Esophagus squamous epithelium (tissue), 4 donors: ENCODE data around the gene BLOC1S3.

Experiments
- POLR2A ChIP-seq, 4 donors: fragments of 450-650 bp; IDR thresholded peaks; one replicate each; pipeline ENCODE4 v1.6.1; 2017; ENCODE audit warnings: antibody characterized with exemption in 4 of 4, mild to moderate bottlenecking in 4 of 4, moderate library complexity in 3 of 4
- TF ChIP-seq, protein P1 (sequence below), 6 experiments: fragments of 450-650 bp in 4 of 6; fragments of 200-600 bp in 2 of 6; sonication (generic) in 2 of 6; IDR thresholded peaks; one replicate each; pipeline ENCODE4 v1.5.1; 2016 to 2019; ENCODE audit warnings: antibody characterized with exemption in 6 of 6, mild to moderate bottlenecking in 4 of 6, moderate library complexity in 4 of 6

DNA sequence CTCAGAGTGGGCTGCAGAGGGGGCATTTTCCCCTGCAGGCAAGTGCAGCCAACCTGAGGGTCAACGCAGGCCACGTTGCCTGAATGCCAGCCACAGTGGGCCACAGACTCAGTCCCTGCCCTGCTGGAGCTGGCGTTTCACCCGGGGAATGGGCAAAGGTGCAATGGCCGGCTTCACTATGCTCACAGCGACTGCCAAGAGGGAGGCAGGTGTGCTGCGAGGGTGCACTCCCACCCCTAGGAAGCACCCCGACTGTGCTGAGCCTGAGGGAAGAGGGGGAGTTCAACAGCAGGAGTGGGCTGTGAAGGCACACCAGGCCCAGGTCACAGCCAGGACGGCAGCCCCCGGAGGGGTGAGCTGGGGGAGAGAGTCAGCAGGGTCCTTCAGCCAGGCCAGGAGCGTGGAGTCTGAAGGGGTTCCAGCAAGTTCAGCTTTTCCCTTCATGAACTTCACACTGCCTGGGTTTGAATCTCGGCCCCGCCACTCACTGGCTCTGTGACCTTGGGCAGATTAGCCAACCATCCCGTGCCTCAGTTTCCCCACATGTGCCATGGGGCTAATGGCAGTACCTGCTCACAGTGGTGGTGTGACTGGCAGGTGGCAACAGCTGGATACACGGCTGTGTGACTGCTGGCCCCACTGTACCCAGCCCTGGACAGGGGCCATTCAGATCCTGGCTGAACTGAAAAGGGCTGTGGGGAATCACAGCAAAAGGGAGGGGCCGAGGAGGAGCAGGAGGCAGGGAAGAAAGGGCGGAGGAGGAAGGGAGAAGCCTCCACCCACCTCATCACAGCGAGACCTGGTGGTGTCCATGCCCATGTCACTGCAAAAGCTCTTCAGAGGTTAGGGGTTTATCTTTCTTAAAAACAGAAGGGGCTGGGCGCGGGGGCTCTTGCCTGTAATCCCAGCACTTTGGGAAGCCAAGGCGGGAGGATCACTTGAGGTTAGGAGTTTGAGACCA lies 8.2 kb upstream of the BLOC1S3 start:
- no peak for TF ChIP-seq POLR2A (IDR thresholded peaks at IDR 0.05)
- TF ChIP-seq, protein P1, sequence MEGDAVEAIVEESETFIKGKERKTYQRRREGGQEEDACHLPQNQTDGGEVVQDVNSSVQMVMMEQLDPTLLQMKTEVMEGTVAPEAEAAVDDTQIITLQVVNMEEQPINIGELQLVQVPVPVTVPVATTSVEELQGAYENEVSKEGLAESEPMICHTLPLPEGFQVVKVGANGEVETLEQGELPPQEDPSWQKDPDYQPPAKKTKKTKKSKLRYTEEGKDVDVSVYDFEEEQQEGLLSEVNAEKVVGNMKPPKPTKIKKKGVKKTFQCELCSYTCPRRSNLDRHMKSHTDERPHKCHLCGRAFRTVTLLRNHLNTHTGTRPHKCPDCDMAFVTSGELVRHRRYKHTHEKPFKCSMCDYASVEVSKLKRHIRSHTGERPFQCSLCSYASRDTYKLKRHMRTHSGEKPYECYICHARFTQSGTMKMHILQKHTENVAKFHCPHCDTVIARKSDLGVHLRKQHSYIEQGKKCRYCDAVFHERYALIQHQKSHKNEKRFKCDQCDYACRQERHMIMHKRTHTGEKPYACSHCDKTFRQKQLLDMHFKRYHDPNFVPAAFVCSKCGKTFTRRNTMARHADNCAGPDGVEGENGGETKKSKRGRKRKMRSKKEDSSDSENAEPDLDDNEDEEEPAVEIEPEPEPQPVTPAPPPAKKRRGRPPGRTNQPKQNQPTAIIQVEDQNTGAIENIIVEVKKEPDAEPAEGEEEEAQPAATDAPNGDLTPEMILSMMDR (IDR thresholded peaks at IDR 0.05) = no peak
